Liver (tissue), 3 donors: Measurements from ENCODE around the gene LPAR3.

Source experiments
- CTCF ChIP-seq: fragments of 150-350 bp; IDR thresholded peaks from 2 replicates; pipeline ENCODE4 v1.5.1; 2017; ENCODE audit warnings: improper control_type of control experiment, low read depth, low read length; ENCODE audit not compliant: missing input control
- REST ChIP-seq: IDR thresholded peaks from 2 replicates; pipeline ENCODE4 v1.6.1; 2016; ENCODE audit warnings: antibody characterized with exemption, mild to moderate bottlenecking
- SP1 ChIP-seq: IDR thresholded peaks from 2 replicates; pipeline ENCODE4 v1.6.1; 2018; ENCODE audit warnings: antibody characterized with exemption, mild to moderate bottlenecking
- ZBTB33 ChIP-seq: IDR thresholded peaks from 2 replicates; pipeline ENCODE4 v1.6.1; 2016; ENCODE audit warnings: antibody characterized with exemption
- donor health status: healthy.
- donor health status: healthy.

GRCh38 chr1:84869720-84870119, 23.3 kb downstream of the LPAR3 start:
- no peak for TF ChIP-seq SP1
- TF ChIP-seq CTCF = no peak
- TF ChIP-seq ZBTB33 = no peak
- TF ChIP-seq REST = no peak
